Measurements from ENCODE around the gene TBX21. TPM values are rescaled to one million over a fixed set of nuclear protein-coding genes. Genes with fewer than 3 reads are reported as not detected.
"Not testable (repeated sequence)": the region's sequence is repeated elsewhere in the genome, so short reads cannot be mapped to it uniquely, and the experiment has no call there.

TBX21 gene
- total RNA-seq, 2 experiments from 2014 or later = 73.4 to 76.8 TPM

DNA sequence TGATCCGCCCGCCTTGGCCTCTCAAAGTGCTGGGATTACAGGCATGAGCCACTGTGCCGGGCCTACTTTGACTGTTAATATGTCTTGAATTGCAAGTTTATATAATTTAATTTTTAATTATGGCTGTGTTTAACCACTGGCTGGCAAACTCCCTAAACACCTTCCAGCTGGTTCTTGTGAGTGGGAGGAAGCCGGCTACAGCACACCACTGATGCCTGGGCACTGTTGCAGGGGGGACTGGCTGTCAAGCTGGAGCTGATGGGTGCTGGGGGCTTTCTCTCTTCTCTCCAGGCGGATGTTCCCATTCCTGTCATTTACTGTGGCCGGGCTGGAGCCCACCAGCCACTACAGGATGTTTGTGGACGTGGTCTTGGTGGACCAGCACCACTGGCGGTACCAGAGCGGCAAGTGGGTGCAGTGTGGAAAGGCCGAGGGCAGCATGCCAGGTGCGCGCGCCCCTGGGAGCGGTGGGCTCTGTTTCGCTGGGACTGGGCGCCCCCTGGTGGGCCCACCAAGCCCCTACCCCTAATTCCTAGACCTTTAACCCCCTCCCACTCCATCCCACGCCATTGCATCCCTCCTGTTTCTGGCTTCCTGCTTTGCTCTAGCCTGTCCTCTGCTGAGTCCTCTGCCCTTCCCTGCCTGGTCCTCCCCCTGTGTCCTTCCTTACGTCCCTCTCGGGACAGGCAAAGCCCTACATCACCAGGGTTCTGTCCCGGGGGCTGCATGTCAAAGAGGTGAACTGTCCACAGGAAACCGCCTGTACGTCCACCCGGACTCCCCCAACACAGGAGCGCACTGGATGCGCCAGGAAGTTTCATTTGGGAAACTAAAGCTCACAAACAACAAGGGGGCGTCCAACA, 9.5 kb downstream of the TBX21 start:
- Mint-ChIP-seq H3K4me3 (no peak overlapping the region), H3K4me1 (peaks cover 44% of the 10 kb centered on the region), H3K27ac (peak overlapping the region; percentile 13), H3K27me3 (no peaks in the 10 kb centered on the region), H3K36me3 (ENCODE audit: low read depth) (peaks cover 75% of the 10 kb centered on the region), H3K9me3 (ENCODE audit: low read depth) (no peaks in the 10 kb centered on the region)
- DNase-seq (peak; percentile 67), ATAC-seq (no peak)
- ChIA-PET CTCF (interaction anchor here (0.7 to 1.8 kb wide), 16 partner anchors 10 to 118 kb away, joined by 3 to 17 read pairs (median 4); partner anchors contain the start of gene TBX21), POLR2A (no interaction called here)
- intact Hi-C loops (cut with DNase I, micrococcal nuclease) = loop anchor here in 1 of 2 experiments (1.0 to 5.0 kb wide), 3 partner anchors 44 to 78 kb away; no protein-coding TSS in a partner anchor

DNA sequence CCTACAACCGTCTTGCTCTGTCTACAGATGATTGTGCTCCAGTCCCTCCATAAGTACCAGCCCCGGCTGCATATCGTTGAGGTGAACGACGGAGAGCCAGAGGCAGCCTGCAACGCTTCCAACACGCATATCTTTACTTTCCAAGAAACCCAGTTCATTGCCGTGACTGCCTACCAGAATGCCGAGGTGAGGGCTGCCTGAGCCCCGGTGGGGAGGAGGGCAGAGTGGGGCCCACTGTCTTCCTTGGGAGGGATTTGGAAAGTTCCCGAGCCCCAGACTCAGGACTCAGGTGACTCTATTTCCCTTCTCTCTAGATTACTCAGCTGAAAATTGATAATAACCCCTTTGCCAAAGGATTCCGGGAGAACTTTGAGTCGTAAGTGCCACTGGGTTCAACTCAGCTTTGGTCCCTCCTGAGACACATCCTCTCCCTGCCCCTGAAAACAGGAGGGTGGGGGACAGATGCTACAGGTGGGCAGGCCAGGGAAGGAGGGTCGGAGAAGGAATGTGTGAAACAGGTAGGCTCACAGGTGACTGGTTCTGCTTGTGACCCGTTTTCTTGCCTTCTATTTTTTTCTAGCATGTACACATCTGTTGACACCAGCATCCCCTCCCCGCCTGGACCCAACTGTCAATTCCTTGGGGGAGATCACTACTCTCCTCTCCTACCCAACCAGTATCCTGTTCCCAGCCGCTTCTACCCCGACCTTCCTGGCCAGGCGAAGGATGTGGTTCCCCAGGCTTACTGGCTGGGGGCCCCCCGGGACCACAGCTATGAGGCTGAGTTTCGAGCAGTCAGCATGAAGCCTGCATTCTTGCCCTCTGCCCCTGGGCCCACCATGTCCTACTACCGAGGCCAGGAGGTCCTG, 11.4 kb downstream of the TBX21 start:
- H3K4me3 Mint-ChIP-seq = no peak overlapping the region
- intact Hi-C loops (cut with DNase I, micrococcal nuclease) = loop anchor here in 1 of 2 experiments (5.0 kb wide), 1 partner anchor 48 kb away; no protein-coding TSS in a partner anchor
- no peaks in the 10 kb centered on the region for H3K27me3 Mint-ChIP-seq
- peaks cover 35% of the 10 kb centered on the region for H3K4me1 Mint-ChIP-seq
- no peak for DNase-seq
- CTCF ChIA-PET = interaction anchor here (0.7 to 3.3 kb wide), 5 partner anchors 44 to 145 kb away, joined by 3 to 13 read pairs (median 3); no protein-coding TSS in a partner anchor
- no peaks in the 10 kb centered on the region for H3K9me3 Mint-ChIP-seq (ENCODE audit: low read depth)
- POLR2A ChIA-PET = no interaction called here
- peaks cover 69% of the 10 kb centered on the region for H3K36me3 Mint-ChIP-seq (ENCODE audit: low read depth)
- ATAC-seq = no peak
- H3K27ac Mint-ChIP-seq = no peak overlapping the region

DNA sequence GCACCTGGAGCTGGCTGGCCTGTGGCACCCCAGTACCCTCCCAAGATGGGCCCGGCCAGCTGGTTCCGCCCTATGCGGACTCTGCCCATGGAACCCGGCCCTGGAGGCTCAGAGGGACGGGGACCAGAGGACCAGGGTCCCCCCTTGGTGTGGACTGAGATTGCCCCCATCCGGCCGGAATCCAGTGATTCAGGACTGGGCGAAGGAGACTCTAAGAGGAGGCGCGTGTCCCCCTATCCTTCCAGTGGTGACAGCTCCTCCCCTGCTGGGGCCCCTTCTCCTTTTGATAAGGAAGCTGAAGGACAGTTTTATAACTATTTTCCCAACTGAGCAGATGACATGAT, 12.0 kb downstream of the TBX21 start:
- DNase-seq (no peak), ATAC-seq (no peak)
- intact Hi-C loops (cut with DNase I, micrococcal nuclease) = no loop called here
- CTCF ChIA-PET = interaction anchor here (0.7 to 3.3 kb wide), 3 partner anchors 44 to 96 kb away, joined by 3 to 13 read pairs (median 3); no protein-coding TSS in a partner anchor
- peaks cover 67% of the 10 kb centered on the region for H3K36me3 Mint-ChIP-seq (ENCODE audit: low read depth)
- no peaks in the 10 kb centered on the region for H3K9me3 Mint-ChIP-seq (ENCODE audit: low read depth)
- no peak overlapping the region for H3K4me3 Mint-ChIP-seq
- H3K27me3 Mint-ChIP-seq = no peaks in the 10 kb centered on the region
- H3K27ac Mint-ChIP-seq = no peak overlapping the region
- peaks cover 31% of the 10 kb centered on the region for H3K4me1 Mint-ChIP-seq
- POLR2A ChIA-PET = no interaction called here

DNA sequence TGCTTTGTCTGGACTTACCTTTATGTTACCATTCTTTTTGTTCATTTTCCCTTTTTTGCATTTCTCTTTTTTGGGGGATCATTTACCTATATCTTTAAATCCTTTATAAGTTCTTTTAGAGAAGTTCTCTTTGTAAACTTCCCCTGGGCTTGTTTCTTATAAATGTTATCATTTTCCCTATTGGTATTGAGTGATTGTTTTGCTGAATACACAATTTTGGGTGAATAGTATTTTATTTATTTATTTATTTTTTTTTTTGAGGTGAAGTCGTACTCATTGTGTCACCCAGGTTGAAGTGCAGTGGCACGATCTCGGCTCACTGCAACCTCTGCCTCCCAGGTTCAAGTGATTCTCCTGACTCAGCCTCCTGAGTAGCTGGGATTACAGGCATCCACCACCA, 18.4 kb downstream of the TBX21 start:
- intact Hi-C loops (cut with DNase I, micrococcal nuclease) = no loop called here
- Mint-ChIP-seq H3K36me3 (ENCODE audit: low read depth) (peaks cover 12% of the 10 kb centered on the region), H3K9me3 (ENCODE audit: low read depth) (no peaks in the 10 kb centered on the region), H3K4me1 (no peaks in the 10 kb centered on the region), H3K27me3 (peaks cover 2% of the 10 kb centered on the region), H3K27ac (no peak overlapping the region), H3K4me3 (no peak overlapping the region)
- ATAC-seq = no peak
- ChIA-PET CTCF (interaction anchor here (0.7 kb wide), 1 partner anchor 85 kb away, joined by 3 read pairs; no protein-coding TSS in a partner anchor), POLR2A (no interaction called here)
- no peak for DNase-seq

DNA sequence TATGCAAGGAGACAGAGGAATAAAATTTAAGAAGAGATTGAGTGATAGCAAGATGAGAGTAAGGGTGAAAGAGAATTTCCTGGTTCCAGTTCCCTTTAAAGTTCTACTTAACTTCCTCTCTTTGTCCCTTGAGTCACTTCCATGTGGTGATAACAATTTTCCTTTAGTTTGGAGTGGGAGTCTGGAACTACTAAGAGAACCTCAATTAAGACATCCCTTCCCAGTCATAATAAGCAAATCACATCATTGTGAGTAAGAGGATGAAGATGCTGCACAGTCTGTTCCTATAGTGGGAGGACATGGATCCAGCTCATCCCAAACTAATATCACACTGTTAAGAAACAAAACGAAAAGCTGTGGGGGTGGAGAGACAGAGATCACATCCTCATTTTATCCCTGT, 24.4 kb downstream of the TBX21 start:
- ChIA-PET CTCF (no interaction called here), POLR2A (no interaction called here)
- no peaks in the 10 kb centered on the region for H3K4me1 Mint-ChIP-seq
- ATAC-seq (no peak), DNase-seq (no peak)
- intact Hi-C loops (cut with DNase I, micrococcal nuclease) = loop anchor here in 1 of 2 experiments (5.0 kb wide), 1 partner anchor 35 kb away; no protein-coding TSS in a partner anchor
- no peak overlapping the region for H3K27ac Mint-ChIP-seq
- H3K36me3 Mint-ChIP-seq (ENCODE audit: low read depth) = peaks cover 1% of the 10 kb centered on the region
- H3K4me3 Mint-ChIP-seq = no peak overlapping the region
- no peaks in the 10 kb centered on the region for H3K9me3 Mint-ChIP-seq (ENCODE audit: low read depth)
- H3K27me3 Mint-ChIP-seq = peaks cover 8% of the 10 kb centered on the region

DNA sequence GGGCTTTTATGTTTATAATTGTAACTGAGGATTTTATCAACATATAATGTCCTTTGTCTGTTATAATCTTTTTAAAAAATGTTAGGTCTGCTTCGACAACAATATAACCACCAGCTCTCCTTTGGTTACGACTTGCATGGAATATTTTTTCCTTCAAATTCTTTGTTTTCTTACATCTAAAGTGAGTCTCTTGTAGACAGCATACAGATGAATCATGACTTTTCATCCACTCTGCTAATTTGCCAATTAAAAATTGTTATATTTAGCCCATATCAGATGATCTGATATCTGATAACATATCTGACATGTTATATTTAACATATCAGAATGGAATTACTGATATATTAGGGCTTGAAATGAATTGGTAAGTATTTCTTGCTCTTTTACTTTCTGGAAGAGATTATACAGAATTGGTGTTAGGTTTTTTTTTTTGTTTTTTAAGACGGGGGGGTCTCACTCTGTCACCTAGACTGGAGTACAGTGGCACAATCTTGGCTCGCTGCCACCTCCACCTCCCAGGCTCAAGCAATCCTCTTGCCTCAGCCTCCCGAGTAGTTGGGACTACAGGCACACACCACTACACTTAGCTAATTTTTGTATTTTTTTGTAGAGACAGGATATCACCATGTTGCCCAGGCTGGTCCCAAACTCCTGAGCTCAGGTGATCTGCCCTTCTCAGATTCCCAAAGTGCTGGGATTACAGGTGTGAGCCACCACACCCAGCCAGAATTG, 27.5 kb downstream of the TBX21 start:
- Mint-ChIP-seq H3K4me3 (no peak overlapping the region), H3K9me3 (ENCODE audit: low read depth) (peaks cover 2% of the 10 kb centered on the region), H3K4me1 (peaks cover 12% of the 10 kb centered on the region), H3K36me3 (ENCODE audit: low read depth) (no peaks in the 10 kb centered on the region), H3K27ac (no peak overlapping the region), H3K27me3 (peaks cover 10% of the 10 kb centered on the region)
- DNase-seq (no peak), ATAC-seq (no peak)
- ChIA-PET CTCF (no interaction called here), POLR2A (no interaction called here)
- intact Hi-C loops (cut with DNase I, micrococcal nuclease) = no loop called here

DNA sequence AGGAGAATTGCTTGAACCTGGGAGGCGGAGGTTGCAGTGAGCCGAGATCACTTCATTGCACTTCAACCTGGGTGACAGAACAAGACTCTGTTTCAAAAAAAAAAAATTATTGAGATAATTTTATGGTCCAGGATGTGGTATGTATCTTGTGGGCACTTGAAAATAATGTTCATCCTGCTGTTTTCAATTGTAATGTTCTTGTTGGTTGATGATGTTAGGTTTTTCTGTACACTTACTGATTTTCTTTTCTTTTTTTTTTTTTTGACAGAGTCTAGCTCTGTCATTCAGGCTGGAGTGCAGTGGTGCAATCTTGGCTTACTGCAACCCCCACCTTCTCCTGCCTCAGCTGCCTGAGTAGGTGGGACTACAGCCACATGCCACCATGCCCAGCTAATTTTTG, 29.7 kb downstream of the TBX21 start:
- no peak overlapping the region for H3K4me3 Mint-ChIP-seq
- H3K9me3 Mint-ChIP-seq (ENCODE audit: low read depth) = peaks cover 2% of the 10 kb centered on the region
- ChIA-PET CTCF (no interaction called here), POLR2A (no interaction called here)
- H3K36me3 Mint-ChIP-seq (ENCODE audit: low read depth) = no peaks in the 10 kb centered on the region
- intact Hi-C loops (cut with DNase I, micrococcal nuclease) = no loop called here
- DNase-seq (no peak), ATAC-seq (no peak)
- peaks cover 12% of the 10 kb centered on the region for H3K4me1 Mint-ChIP-seq
- H3K27ac Mint-ChIP-seq = no peak overlapping the region
- peaks cover 11% of the 10 kb centered on the region for H3K27me3 Mint-ChIP-seq

DNA sequence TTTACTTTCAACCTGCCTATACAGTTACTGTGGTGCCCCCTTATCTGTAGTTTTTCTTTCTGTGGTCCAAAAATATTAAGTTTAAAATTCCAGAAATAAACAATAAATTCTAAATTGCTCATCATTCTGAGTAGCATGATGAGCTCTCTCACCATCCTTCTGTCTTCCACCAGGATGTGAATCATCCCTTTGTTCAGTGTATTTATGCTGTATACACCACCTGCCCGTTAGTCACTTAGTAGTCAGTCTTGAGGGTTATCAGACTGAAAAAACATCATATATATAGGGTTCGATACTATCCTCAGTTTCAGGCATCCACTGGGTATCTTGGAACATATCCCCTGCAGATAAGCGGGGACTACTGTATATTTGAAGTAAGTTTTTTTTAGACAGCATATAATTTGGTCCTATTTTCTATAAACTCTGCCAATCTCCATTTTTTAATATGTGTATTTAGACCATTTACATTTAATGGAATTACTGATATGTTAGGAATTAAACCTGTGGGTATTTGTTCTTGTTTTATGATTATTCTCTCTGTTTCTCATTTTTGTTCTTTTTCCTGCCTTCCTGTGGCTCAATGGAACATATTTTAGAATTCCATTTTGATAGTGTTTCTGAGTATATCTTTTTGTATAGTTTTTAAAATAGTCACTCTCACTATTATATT, 31.0 kb downstream of the TBX21 start:
- ATAC-seq (peak; percentile 97), DNase-seq (no peak)
- H3K27ac Mint-ChIP-seq = no peak overlapping the region
- POLR2A ChIA-PET = no interaction called here
- CTCF ChIA-PET = interaction anchor here (0.8 kb wide), 1 partner anchor 100 kb away, joined by 3 read pairs; no protein-coding TSS in a partner anchor
- no peak overlapping the region for H3K4me3 Mint-ChIP-seq
- peaks cover 2% of the 10 kb centered on the region for H3K9me3 Mint-ChIP-seq (ENCODE audit: low read depth)
- peaks cover 12% of the 10 kb centered on the region for H3K27me3 Mint-ChIP-seq
- intact Hi-C loops (cut with DNase I, micrococcal nuclease) = no loop called here
- H3K4me1 Mint-ChIP-seq = peaks cover 12% of the 10 kb centered on the region
- no peaks in the 10 kb centered on the region for H3K36me3 Mint-ChIP-seq (ENCODE audit: low read depth)

DNA sequence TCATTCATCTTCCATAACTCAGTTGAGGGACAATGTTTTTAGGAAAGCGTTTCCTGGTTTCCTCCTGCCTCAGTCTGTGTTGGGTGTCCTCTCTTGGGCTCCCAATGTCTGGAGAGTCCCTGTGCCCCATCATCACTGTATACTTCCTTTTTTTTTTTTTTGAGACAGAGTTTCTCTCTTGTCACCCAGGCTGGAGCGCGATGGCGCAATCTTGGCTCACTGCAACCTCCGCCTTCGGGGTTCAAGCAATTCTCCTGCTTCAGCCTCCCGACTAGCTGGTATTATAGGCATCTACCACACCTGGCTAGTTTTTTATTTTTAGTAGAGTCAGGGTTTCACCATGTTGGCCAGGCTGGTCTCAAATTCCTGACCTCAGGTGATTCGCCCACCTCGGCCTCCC, 40.6 kb downstream of the TBX21 start:
- H3K27me3 Mint-ChIP-seq = peaks cover 35% of the 10 kb centered on the region
- CTCF ChIA-PET = interaction anchor here (0.6 to 1.9 kb wide), 3 partner anchors 20 to 950 kb away, joined by 3 to 6 read pairs (median 3); no protein-coding TSS in a partner anchor
- H3K36me3 Mint-ChIP-seq (ENCODE audit: low read depth); intact Hi-C loops (cut with DNase I, micrococcal nuclease); H3K4me1 Mint-ChIP-seq; ATAC-seq; DNase-seq; H3K4me3 Mint-ChIP-seq; POLR2A ChIA-PET; H3K9me3 Mint-ChIP-seq (ENCODE audit: low read depth); H3K27ac Mint-ChIP-seq: not testable (repeated sequence)

DNA sequence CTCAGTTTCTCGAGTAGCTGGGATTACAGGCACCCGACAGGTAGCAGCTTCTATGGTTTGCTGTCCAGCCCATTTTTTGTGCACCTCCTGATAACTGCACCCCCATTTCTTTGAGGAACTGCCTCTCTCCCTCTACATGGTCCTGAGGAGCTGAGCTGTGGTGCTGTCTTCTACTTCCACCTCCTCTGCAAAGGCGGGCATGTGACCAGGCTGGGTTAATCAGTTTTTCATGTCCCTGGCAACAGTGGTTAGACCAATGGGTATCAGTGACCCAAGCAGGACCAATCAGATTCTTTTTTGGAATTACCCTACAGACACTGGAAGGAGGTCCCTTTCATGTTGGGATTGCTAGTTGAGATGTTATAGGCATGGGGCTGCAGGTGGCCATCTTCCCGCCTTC, 41.3 kb downstream of the TBX21 start:
- intact Hi-C loops (cut with DNase I, micrococcal nuclease) = no loop called here
- ATAC-seq = no peak
- POLR2A ChIA-PET = no interaction called here
- no peaks in the 10 kb centered on the region for H3K4me1 Mint-ChIP-seq
- no peak for DNase-seq
- CTCF ChIA-PET = interaction anchor here (0.6 to 0.8 kb wide), 2 partner anchors 20 to 951 kb away, joined by 3 read pairs; no protein-coding TSS in a partner anchor
- H3K36me3 Mint-ChIP-seq (ENCODE audit: low read depth) = no peaks in the 10 kb centered on the region
- H3K27me3 Mint-ChIP-seq = peaks cover 33% of the 10 kb centered on the region
- H3K4me3 Mint-ChIP-seq = no peak overlapping the region
- no peak overlapping the region for H3K27ac Mint-ChIP-seq
- peaks cover 4% of the 10 kb centered on the region for H3K9me3 Mint-ChIP-seq (ENCODE audit: low read depth)

Data from activated CD4-positive, alpha-beta T cell treated with anti-CD3 and anti-CD28 coated beads for 36 hours (primary cell).